ENCODE results near the gene PRB3.

DNA sequence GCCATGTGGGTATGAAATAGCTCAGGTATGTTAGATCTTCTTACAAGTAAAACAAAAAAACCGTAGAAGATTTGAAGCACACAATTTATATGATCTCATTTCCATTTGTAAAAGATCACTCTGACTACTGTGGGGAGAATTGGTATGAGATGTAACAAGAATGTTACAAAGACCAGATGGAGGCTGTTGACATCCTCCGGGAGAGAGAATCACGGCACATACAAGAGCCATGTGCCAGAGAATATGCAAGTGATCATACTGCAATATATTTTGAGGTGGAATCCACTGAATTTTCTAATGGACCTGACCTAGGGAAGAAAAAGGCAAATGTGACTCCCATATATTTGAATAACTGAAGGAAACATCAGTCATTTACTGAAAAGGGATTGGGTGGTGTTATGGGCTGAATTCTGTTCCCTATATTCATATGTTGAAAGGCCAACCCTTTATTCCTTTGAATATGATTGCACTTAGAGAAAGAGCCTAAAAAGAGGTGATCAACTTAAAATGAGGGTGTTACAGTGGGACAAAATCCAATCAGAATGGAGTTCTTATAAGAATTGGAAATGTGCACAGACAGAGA, 29.1 kb downstream of the PRB3 start:
- TF ChIP-seq, protein P1, sequence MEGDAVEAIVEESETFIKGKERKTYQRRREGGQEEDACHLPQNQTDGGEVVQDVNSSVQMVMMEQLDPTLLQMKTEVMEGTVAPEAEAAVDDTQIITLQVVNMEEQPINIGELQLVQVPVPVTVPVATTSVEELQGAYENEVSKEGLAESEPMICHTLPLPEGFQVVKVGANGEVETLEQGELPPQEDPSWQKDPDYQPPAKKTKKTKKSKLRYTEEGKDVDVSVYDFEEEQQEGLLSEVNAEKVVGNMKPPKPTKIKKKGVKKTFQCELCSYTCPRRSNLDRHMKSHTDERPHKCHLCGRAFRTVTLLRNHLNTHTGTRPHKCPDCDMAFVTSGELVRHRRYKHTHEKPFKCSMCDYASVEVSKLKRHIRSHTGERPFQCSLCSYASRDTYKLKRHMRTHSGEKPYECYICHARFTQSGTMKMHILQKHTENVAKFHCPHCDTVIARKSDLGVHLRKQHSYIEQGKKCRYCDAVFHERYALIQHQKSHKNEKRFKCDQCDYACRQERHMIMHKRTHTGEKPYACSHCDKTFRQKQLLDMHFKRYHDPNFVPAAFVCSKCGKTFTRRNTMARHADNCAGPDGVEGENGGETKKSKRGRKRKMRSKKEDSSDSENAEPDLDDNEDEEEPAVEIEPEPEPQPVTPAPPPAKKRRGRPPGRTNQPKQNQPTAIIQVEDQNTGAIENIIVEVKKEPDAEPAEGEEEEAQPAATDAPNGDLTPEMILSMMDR (tag by site-specific recombination; IDR thresholded peaks at IDR 0.05): no peak
- TF ChIP-seq, protein P2, sequence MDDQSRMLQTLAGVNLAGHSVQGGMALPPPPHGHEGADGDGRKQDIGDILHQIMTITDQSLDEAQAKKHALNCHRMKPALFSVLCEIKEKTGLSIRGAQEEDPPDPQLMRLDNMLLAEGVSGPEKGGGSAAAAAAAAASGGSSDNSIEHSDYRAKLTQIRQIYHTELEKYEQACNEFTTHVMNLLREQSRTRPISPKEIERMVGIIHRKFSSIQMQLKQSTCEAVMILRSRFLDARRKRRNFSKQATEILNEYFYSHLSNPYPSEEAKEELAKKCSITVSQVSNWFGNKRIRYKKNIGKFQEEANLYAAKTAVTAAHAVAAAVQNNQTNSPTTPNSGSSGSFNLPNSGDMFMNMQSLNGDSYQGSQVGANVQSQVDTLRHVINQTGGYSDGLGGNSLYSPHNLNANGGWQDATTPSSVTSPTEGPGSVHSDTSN (CRISPR knock-in tag; IDR thresholded peaks at IDR 0.05): no peak

Measured in HEK293 (cell line).